GM12878 (cell line): Measurements from ENCODE around the gene FLAD1. TPM values are rescaled to one million over a fixed set of nuclear protein-coding genes. Genes with fewer than 3 reads are reported as not detected.

Experiments used
- ATF7 ChIP-seq: fragments of 450-650 bp; IDR thresholded peaks from 2 replicates; pipeline ENCODE4 v1.6.1; 2016; ENCODE audit warnings: low read depth, mild to moderate bottlenecking
- CBFB ChIP-seq: IDR thresholded peaks from 2 replicates; pipeline ENCODE4 v1.6.1; 2016; ENCODE audit warnings: antibody characterized with exemption, low read depth
- EGR1 ChIP-seq, 2 experiments: IDR thresholded peaks; 1 replicate in 1 of 2; 2 replicates in 1 of 2; pipeline ENCODE4 v1.6.1; 2011 to 2012; ENCODE audit warnings: low read depth in 2 of 2, low read length in 2 of 2, borderline replicate concordance in 1 of 2, mild to moderate bottlenecking in 1 of 2, moderate library complexity in 1 of 2
- EP300 ChIP-seq, 2 experiments: fragments of 150-350 bp in 1 of 2; IDR thresholded peaks; 2 replicates each; pipeline ENCODE4 v1.6.1; 2011 to 2012; ENCODE audit warnings: low read depth in 2 of 2, low read length in 2 of 2, borderline replicate concordance in 1 of 2, improper control_type of control experiment in 1 of 2, inconsistent platforms in 1 of 2; ENCODE audit not compliant: control insufficient read depth in 1 of 2
- ESRRA ChIP-seq: IDR thresholded peaks from 2 replicates; pipeline ENCODE4 v1.6.1; 2012; ENCODE audit warnings: mild to moderate bottlenecking, low read length, improper control_type of control experiment
- ETV6 ChIP-seq, 2 experiments: fragments of 450-650 bp in 1 of 2; IDR thresholded peaks in 1 of 2; conservative IDR thresholded peaks in 1 of 2; 2 replicates each; pipeline ENCODE4 v1.6.1; 2014; ENCODE audit warnings: antibody characterized with exemption in 1 of 2, borderline replicate concordance in 1 of 2, low read depth in 1 of 2, mild to moderate bottlenecking in 1 of 2, moderate library complexity in 1 of 2
- IKZF1 ChIP-seq: fragments of 450-650 bp; conservative IDR thresholded peaks from 2 replicates; pipeline ENCODE4 v1.6.1; 2017; ENCODE audit warnings: antibody characterized with exemption, mild to moderate bottlenecking
- JUNB ChIP-seq: IDR thresholded peaks from 2 replicates; pipeline ENCODE4 v1.6.1; 2016; ENCODE audit warnings: antibody characterized with exemption, mild to moderate bottlenecking
- JUND ChIP-seq: IDR thresholded peaks from 2 replicates; pipeline ENCODE4 v1.6.1; 2012; ENCODE audit warnings: low read depth, mild to moderate bottlenecking, low read length, improper control_type of control experiment, moderate library complexity
- MYC ChIP-seq: IDR thresholded peaks from 2 replicates; pipeline ENCODE4 v1.6.1; 2011; ENCODE audit warnings: mild to moderate bottlenecking, low read length, moderate library complexity, inconsistent platforms; ENCODE audit not compliant: insufficient read depth, insufficient replicate concordance, insufficient read length, severe bottlenecking
- NFIC ChIP-seq: IDR thresholded peaks from 2 replicates; pipeline ENCODE4 v1.6.1; 2012; ENCODE audit warnings: low read depth, mild to moderate bottlenecking, inconsistent platforms, low read length, moderate library complexity
- PML ChIP-seq: IDR thresholded peaks from 2 replicates; pipeline ENCODE4 v1.6.1; 2012; ENCODE audit warnings: low read length, inconsistent platforms
- RAD51 ChIP-seq: fragments of 450-650 bp; IDR thresholded peaks from 2 replicates; pipeline ENCODE4 v1.6.1; 2016; ENCODE audit warnings: moderate library complexity, mild to moderate bottlenecking, inconsistent platforms
- TBL1XR1 ChIP-seq: IDR thresholded peaks from 2 replicates; pipeline ENCODE4 v1.6.1; 2012; ENCODE audit warnings: low read depth, low read length, improper control_type of control experiment
- ZBTB33 ChIP-seq: fragments of 450-650 bp; IDR thresholded peaks from 2 replicates; pipeline ENCODE4 v1.6.1; 2017; ENCODE audit warnings: mild to moderate bottlenecking
- ZNF622 ChIP-seq: fragments of 450-650 bp; IDR thresholded peaks from 2 replicates; pipeline ENCODE4 v1.6.1; 2017; ENCODE audit warnings: mild to moderate bottlenecking, inconsistent platforms
- polyA plus RNA-seq, 11 experiments: library from polyadenylated mRNA; depleted of rRNA in 4 of 11; unstranded in 6 of 11; stranded (reverse) in 5 of 11; fragments of >200 nt; fragmentation: Nextera tagmentation in 4 of 11; fragmentation: Illumina TruSeq in 1 of 11; extraction: Ambion mirVana in 4 of 11; extraction: Trizol in 1 of 11; gene quantifications; 1 replicate in 1 of 11; 2 replicates in 10 of 11; pipeline versions ENCODE4 v1.2.1 to v1.2.3, GENCODE V29; 2011 to 2016; ENCODE audit warnings: inconsistent platforms in 2 of 11, missing spikeins in 2 of 11, low read depth in 1 of 11
- total RNA-seq, 4 experiments: library from RNA; depleted of rRNA in 3 of 4; stranded (reverse); fragments of >200 nt in 3 of 4; fragmentation: Illumina TruSeq in 1 of 4; extraction: Trizol in 1 of 4; gene quantifications; 2 replicates each; pipeline versions ENCODE4 v1.2.1 to v1.2.3, GENCODE V29; 2013 to 2021
- TF ChIP-seq, protein P1 (sequence below): IDR thresholded peaks from 2 replicates; pipeline ENCODE4 v1.6.1; 2011; ENCODE audit warnings: borderline replicate concordance, low read depth, mild to moderate bottlenecking, moderate library complexity, low read length; ENCODE audit not compliant: insufficient read depth, poor library complexity, severe bottlenecking
- TF ChIP-seq, protein P2 (sequence below): IDR thresholded peaks from 2 replicates; pipeline ENCODE4 v1.6.1; 2012; ENCODE audit warnings: improper control_type of control experiment, low read depth, low read length; ENCODE audit not compliant: insufficient replicate concordance
- TF ChIP-seq, protein P3 (sequence below): fragments of 450-650 bp; IDR thresholded peaks from 2 replicates; pipeline ENCODE4 v1.6.1; 2014; ENCODE audit warnings: mild to moderate bottlenecking

The FLAD1 gene
- total and polyA plus RNA-seq, 10 of the 15 experiments (the other 5 are each of a cell fraction or from before 2014, with no cell fraction given), result 22.9 to 93.4 (median 56.6) TPM

DNA sequence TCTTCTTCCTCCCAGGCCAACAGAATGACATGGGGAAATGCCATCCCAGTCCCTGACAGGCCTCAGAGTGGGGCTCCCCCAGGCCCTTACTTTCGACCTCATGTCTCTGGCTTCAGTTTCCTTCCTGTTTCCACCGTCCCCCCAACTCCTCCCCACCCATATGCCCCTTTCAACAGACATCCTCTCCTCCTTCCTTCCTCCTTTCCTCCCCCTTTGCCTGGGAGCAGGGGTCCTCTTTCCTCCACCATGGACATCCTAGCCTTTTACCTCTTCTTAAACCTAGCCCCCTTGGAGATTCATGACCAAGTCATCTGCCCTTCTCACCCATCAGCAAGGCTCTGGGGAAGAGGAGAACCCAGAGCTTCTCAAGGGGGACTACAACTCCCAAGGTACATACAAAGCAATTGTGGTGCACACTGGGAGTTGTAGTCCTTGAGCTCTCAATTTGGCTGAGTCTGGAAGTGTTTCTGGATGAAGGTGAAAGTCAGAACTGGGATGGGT is 23.5 kb downstream of the FLAD1 start (continued):
- TF ChIP-seq CBFB (no peak), ETV6 (conservative IDR thresholded peaks at IDR 0.05 in 1 of 2, IDR thresholded peaks at IDR 0.05 in 1 of 2; ENCODE audit: borderline replicate concordance in 1 of 2, low read depth in 1 of 2) (peak in 1 of 2 experiments; percentile 80; a peak in 2 of 4 replicates), MYC (no peak), ZBTB33 (no peak), RAD51 (no peak), EP300 (IDR thresholded peaks at IDR 0.05; ENCODE audit: borderline replicate concordance in 1 of 2, control insufficient read depth in 1 of 2, low read depth in 2 of 2, low read length in 2 of 2) (no peak), TBL1XR1 (no peak), PML (no peak), JUND (no peak), EGR1 (IDR thresholded peaks at IDR 0.05; ENCODE audit: borderline replicate concordance in 1 of 2, low read depth in 2 of 2, low read length in 2 of 2) (peak in 1 of 2 experiments; percentile 28; a peak in 1 of 3 replicates), JUNB (no peak), ATF7 (no peak; the same call in 1 of the 2 replicates), IKZF1 (peak; percentile 87), ZNF622 (no peak), NFIC (no peak), ESRRA (no peak)
- TF ChIP-seq, protein P1, sequence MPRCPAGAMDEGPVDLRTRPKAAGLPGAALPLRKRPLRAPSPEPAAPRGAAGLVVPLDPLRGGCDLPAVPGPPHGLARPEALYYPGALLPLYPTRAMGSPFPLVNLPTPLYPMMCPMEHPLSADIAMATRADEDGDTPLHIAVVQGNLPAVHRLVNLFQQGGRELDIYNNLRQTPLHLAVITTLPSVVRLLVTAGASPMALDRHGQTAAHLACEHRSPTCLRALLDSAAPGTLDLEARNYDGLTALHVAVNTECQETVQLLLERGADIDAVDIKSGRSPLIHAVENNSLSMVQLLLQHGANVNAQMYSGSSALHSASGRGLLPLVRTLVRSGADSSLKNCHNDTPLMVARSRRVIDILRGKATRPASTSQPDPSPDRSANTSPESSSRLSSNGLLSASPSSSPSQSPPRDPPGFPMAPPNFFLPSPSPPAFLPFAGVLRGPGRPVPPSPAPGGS, result no peak
- TF ChIP-seq, protein P2, sequence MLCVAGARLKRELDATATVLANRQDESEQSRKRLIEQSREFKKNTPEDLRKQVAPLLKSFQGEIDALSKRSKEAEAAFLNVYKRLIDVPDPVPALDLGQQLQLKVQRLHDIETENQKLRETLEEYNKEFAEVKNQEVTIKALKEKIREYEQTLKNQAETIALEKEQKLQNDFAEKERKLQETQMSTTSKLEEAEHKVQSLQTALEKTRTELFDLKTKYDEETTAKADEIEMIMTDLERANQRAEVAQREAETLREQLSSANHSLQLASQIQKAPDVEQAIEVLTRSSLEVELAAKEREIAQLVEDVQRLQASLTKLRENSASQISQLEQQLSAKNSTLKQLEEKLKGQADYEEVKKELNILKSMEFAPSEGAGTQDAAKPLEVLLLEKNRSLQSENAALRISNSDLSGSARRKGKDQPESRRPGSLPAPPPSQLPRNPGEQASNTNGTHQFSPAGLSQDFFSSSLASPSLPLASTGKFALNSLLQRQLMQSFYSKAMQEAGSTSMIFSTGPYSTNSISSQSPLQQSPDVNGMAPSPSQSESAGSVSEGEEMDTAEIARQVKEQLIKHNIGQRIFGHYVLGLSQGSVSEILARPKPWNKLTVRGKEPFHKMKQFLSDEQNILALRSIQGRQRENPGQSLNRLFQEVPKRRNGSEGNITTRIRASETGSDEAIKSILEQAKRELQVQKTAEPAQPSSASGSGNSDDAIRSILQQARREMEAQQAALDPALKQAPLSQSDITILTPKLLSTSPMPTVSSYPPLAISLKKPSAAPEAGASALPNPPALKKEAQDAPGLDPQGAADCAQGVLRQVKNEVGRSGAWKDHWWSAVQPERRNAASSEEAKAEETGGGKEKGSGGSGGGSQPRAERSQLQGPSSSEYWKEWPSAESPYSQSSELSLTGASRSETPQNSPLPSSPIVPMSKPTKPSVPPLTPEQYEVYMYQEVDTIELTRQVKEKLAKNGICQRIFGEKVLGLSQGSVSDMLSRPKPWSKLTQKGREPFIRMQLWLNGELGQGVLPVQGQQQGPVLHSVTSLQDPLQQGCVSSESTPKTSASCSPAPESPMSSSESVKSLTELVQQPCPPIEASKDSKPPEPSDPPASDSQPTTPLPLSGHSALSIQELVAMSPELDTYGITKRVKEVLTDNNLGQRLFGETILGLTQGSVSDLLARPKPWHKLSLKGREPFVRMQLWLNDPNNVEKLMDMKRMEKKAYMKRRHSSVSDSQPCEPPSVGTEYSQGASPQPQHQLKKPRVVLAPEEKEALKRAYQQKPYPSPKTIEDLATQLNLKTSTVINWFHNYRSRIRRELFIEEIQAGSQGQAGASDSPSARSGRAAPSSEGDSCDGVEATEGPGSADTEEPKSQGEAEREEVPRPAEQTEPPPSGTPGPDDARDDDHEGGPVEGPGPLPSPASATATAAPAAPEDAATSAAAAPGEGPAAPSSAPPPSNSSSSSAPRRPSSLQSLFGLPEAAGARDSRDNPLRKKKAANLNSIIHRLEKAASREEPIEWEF, result no peak
- TF ChIP-seq, protein P3, sequence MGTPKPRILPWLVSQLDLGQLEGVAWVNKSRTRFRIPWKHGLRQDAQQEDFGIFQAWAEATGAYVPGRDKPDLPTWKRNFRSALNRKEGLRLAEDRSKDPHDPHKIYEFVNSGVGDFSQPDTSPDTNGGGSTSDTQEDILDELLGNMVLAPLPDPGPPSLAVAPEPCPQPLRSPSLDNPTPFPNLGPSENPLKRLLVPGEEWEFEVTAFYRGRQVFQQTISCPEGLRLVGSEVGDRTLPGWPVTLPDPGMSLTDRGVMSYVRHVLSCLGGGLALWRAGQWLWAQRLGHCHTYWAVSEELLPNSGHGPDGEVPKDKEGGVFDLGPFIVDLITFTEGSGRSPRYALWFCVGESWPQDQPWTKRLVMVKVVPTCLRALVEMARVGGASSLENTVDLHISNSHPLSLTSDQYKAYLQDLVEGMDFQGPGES, result no peak
